Nucleus accumbens (tissue), 56 donors: ENCODE data around the gene WDR27.
"Not testable (repeated sequence)": the region's sequence is repeated elsewhere in the genome, so short reads cannot be mapped to it uniquely, and the experiment has no call there.

Experiments
- DNase-seq, 56 donors: peaks; one replicate each; lab custom pipeline; 2025; lab: John Stamatoyannopoulos, UW

WDR27 gene

DNA sequence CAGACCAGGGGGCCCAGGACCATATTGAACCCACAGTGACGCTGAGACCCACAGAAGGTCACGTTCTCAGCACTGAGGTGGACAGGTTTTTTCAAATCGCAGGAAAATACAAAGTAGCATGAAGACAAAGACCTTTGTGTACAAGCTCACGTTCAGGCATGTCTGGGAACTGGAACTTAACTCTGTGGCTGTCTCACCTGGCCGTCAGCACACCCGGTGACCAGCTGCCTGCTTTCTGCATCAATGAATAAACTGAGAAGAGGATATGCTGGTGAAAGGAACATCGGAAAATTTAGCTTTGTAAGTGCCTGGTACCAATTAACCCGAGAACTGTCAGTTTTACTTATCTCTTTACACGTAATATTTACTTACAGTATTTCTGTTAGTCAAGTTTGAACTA lies 36.5 kb downstream of the WDR27 start:
- DNase-seq = no peak

- no peak for DNase-seq
These were observed 37.6 kb downstream of the WDR27 start for GRCh38 chr6:169664227-169664626.

- no peak for DNase-seq
These were observed 38.4 kb downstream of the WDR27 start for GRCh38 chr6:169663468-169663867.

- DNase-seq = no peak
These were observed 40.5 kb downstream of the WDR27 start for GRCh38 chr6:169661391-169661756.

GRCh38 chr6:169660751-169661390 lies 41.0 kb downstream of the WDR27 start:
- DNase-seq = no peak

DNA sequence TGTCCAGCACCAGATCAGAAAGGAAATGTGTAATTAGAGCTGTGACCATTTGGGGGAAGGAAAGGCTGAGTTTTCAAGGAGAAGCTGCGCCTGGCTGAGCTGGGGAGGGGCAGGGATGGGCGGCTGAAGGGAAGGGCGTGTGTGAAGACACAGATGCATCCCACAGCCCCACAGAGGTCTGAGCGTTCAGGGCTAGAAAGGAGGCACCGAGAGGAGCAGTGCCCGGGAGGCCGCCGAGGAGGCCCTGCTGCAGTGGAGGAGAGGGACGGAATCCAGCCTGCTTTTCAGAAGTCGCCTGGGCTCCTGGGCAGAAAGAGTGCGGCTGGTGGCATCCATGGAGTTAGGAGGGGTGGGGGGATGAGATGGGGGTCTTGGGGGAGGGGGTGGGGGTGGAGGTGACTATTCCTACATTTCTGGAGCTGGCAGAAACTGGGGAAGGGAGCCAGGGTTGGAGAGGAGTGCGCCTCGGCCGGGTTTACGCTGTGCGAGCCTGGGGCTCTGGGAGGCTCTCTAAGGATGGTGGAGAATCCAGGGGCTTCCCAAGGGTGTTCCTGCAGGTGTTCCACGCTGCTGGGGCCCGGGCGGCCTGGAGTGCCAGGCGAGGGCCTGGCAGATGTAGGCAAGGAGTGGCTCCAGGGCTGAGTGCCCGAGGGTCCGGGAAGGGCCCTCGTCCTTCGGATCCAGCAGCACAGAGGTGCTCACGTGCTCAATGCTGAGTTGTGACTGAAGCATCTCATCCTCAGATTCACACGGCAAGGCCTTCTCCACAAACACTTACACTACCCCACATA lies 41.8 kb downstream of the WDR27 start:
- no peak for DNase-seq

DNA sequence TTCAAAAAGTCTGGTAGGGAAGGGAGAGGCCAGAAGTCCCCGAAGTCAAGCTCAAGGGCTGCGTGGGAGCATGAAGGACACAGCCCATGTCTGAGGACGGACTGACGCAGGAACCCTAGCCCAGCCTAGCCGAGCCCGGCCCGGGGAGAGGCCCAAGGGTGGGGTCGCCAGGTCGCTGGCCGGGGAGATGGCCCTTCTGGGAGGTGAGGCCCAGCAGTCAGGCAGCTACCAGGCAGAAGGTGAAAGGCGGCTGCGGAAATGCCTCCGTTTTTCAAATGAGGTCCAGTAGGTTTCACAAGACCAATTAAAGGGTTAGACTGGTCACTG lies 44.6 kb downstream of the WDR27 start:
- DNase-seq = no peak

GRCh38 chr6:169656546-169657283 lies 45.1 kb downstream of the WDR27 start:
- DNase-seq = no peak

DNA sequence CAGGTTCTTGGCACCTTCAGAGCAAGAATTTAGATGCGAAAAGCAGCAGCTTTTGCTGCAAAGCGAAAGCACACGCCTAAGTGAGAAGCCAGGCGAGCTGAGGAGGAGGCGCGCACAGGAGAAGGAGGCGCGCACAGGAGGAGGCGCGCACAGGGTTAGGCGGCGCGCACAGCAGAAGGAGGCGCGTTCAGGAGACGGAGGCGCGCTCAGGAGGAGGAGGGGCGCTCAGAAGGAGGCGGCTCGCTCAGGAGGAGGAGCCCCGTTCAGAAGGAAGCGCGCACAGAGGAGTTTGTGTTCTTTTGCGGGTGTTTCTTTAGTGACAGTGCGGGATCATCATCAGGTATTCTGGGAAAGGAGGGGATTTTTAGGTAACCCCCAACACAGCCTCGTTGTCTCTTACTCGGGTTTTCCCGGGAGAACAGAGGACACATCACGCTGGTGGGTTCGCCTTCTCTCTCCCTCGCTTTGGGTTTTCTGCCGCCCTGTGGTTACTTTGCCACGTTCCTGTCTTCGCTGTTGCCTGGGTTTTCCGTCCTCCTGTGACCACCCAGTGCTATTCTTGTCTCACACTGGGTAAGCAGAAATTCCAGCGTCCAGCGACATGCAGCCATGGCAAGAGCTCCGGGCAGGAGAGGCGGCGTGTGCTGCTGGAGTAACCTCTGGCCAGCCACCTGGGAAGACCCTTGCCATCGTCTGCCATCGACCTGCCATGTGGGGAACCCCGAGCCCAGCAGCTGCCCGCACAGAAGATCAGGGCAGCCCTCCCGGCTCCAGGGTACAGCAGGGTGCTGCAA lies 47.0 kb downstream of the WDR27 start:
- peak in 44 of 56 donors; percentile 4 to 79 (median 50) for DNase-seq

- no peak for DNase-seq
These were observed 48.1 kb downstream of the WDR27 start for GRCh38 chr6:169653691-169654090.

DNA sequence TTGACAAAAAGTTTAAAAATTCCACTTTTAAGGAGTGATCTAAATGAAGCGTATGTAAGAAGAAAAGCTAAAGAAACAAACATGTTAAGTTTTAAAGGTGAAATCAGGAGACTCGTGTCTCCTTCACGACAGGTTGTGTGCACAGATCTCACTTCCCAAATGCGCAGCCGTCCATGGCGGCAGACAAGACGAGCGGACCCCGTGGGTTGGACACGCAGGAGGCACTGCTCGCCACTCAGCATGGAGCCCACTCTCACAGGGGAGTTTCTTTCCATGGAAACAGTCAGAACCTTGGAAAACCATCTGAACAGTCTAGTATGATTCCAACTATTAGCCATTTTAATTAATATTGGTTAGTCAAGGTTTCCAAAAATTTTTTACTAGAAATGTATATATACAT lies 48.9 kb downstream of the WDR27 start:
- no peak for DNase-seq

DNA sequence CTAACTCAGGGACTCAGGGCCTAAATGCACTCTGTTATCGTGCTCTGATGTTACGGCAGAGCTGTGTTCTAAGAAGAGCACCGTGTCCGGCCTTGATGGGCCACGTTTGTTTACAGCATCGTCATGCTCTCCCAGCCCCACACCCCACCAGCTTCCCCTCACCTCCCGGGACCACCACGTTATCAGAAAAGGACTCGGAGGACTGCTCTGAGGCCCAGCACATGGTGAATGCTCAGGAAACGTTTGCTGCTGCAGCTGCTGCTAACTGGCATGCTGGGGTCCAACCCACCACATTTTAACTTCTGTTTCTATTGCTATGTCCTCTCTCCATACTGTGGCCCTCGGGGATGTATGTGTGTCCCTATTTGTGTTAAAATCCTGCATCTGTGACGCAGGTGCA lies 50.3 kb downstream of the WDR27 start:
- no peak for DNase-seq

DNA sequence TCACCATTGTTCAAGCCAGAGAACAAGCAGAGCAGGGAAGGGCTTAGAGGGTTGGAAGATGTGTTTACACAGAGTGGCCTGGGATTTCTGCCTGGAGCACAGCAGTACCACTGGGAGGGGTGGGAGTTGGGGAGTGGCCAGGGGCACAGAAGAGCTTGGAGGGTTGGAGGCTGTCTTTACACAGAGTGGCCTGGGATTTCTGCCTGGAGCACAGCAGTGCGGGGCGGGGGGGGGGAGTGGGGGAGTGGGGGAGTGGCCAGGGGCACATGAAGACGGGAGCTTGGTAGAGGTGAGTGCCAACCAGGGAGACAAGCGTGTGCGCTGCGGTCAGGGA lies 50.9 kb downstream of the WDR27 start:
- DNase-seq = no peak

DNA sequence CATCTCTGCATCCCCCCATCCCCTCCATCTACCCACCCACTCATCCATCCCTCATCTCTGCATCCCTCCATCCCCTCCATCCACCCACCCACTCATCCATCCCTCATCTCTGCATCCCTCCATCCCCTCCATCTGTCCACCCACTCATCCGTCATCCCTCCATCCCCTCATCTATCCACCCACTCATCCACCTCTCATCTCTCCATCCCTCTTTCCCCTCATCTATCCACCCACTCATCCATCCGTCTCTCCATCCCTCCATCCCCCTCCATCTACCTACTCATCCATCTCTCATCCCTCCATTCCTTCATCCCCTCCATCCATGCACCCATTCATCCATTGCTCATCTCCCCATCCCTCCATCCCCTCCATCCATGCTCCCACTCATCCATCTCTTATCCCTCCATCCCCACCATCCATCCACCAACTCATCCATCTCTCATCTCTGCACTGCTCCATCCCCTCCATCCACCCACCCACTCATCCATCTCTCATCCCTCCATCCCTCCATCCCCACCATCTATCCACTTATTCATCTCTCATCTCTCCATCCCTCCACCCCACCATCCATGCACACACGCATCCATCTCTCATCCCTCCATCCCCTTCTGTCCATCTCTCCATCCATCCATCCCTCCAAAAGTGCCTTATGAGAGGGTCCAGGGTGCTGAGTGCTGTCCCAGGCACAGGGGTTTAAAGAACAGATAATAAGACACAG lies 51.4 kb downstream of the WDR27 start:
- no peak for DNase-seq

GRCh38 chr6:169648617-169649016 lies 53.2 kb downstream of the WDR27 start:
- no peak for DNase-seq

GRCh38 chr6:169648092-169648491 lies 53.7 kb downstream of the WDR27 start:
- DNase-seq = no peak

GRCh38 chr6:169647637-169648036 lies 54.2 kb downstream of the WDR27 start:
- no peak for DNase-seq

GRCh38 chr6:169646906-169647567 lies 54.8 kb downstream of the WDR27 start:
- DNase-seq = no peak

DNA sequence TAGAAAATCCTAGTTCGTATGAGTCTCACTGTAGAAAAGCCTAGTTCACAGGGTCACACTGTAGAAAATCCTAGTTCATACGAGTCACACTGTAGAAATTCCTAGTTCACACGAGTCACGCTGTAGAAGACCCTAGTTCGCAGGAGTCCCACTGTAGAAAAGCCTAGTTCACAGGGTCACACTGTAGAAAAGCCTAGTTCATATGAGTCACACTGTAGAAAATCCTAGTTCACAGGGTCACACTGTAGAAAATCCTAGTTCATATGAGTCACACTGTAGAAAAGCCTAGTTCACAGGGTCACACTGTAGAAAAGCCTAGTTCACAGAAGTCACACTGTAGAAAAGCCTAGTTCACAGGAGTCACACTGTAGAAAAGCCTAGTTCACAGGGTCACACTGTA lies 56.4 kb downstream of the WDR27 start:
- not testable (repeated sequence) for DNase-seq

DNA sequence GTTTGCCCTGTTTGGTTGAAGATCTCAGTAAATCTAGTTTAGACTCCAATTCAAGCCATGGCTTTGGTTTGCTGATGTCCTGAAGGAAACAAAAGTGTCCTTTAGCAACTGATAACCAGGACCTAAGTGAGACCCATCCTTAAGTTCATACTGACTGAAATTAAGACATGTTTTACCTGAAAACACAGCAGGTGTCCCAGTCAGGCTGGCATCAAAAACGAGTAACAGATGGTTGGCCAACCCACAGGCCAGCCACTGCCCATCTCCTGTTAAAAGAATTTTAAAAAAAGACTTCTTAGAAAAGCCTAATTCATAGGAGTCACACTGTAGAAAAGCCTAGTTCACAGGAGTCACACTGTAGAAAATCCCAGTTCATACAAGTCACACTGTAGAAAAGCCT lies 58.3 kb downstream of the WDR27 start:
- DNase-seq = no peak
